SH-SY5Y (cell line): ENCODE data around the gene COTL1.

Experiments
- GATA2 ChIP-seq: IDR thresholded peaks from 2 replicates; pipeline ENCODE4 v1.6.1; 2011; ENCODE audit warnings: mild to moderate bottlenecking, low read depth, low read length
- GATA3 ChIP-seq: IDR thresholded peaks from 2 replicates; pipeline ENCODE4 v1.6.1; 2011; ENCODE audit warnings: low read depth, mild to moderate bottlenecking, low read length, moderate library complexity

- TF ChIP-seq GATA2 (no peak), GATA3 (no peak)
Observed at GRCh38 chr16:84656649-84657048, 38.8 kb upstream of the COTL1 start.
